GM18517 (cell line): ENCODE data around the gene PODN.

Source experiments
- ATAC-seq: cut with Tn5 transposase; IDR thresholded peaks from one replicate; pipeline ENCODE4 v1.9.1; 2021; ENCODE audit warnings: mild to moderate bottlenecking, moderate library complexity; ENCODE audit not compliant: unreplicated experiment

The PODN gene

DNA sequence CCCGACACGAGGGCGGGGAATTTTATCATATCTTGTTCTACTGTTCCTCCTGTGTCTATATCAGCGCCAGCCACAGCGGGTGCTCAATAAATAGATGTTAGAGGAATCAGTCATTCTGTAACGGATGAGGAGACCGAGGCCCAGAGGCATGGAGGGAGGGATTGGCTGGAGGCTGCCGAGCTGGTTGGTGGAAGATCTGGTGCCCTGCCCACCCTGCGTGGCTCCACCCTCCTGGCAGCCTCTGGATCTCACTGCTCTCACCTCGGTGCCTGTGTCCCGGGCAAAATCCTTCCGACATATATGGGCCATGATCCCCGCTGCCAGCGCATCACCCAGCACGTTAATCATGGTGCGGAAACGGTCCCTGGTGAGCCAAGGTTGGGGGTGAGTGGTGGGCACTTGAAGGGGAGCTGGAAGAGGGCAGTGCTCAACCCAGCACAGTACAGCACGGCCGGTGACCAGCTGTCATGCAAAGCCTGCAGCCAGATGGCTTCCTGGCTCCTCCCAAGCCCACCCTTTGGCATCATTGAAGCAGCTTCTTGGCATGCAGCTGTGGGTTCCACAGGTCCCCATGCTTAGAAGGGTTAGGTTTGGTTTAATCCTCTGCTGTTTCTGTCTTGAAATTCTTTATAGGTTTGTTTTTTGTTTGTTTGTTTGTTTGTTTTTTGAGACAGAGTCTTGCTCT is 26.7 kb downstream of the PODN start:
- ATAC-seq: no peak

DNA sequence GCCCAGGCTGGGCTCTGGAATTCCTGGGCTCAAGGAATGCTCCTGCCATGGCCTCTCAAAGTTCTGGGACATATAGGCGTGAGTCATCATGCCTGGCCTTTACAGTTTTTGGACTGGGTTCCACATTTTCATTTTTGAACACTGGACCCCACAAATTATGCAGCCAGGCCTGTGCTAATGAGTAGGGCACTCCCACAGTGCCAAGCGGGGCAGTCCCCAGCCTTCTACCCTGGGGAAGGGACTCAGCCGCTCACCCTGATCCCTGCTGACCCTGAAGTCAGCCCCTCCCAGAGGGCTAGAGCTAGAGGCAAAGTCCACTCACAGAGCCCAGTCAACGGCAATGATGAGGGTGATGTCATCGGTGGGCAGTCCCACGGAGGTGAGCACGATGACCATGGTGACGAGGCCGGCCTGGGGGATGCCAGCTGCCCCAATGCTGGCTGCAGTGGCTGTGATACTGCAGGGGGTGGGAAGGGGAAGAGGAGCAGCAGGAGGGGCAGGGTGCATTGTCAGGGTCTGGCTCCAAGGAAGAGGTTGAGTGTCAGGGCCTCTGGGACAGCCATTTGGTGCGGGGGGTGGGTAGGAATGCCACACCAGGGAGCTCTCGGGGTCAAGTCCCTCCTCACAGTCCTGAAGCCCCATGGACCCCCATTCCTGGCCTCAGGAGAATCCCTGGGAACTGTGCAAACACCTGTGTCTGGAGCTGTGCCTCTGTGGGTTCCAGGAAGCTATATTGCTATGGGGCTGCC is 27.6 kb downstream of the PODN start:
- ATAC-seq: no peak

DNA sequence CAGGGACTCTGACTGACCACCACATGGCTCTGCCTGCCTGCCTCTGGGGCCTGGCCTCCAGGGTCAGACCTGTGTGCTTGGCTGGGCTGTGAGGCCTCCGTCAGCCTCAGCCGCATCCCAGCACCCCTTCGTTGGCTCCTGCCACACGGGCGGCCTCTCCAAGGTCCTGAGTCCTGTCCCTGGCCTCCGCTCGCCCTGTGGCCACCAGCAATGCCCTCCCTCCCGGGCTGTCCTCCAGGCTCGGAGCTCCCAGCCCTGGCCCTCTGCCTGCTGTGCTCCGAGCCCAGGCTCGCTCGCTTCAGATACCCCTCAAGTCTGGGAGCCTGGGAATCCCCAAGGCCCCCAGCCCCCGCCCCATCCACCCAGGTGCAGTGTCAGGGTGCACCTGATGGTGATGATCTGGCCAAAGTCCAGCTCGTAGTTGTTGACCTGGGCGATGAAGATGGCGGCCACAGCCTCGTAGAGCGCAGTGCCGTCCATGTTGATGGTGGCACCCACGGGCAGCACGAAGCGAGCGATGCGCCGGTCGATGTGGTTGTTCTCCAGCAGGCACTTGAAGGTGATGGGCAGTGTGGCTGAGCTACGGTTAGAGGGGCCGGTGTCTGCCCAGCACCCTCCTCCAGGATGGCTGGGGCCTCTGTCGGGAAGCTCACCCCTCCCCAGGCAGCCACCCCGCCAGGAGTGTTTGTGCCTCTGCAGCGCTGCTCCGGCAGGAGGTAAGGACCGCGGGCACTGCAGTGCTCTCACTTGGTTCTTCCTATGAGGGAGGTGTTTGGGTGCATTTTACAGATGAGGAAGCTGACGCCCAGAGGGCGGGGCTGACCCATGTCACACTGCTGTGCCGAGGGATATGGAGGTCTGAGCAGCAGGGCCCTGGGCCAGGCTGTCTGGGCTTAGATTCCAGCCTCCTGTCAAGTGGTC is 28.5 kb downstream of the PODN start:
- no peak for ATAC-seq

DNA sequence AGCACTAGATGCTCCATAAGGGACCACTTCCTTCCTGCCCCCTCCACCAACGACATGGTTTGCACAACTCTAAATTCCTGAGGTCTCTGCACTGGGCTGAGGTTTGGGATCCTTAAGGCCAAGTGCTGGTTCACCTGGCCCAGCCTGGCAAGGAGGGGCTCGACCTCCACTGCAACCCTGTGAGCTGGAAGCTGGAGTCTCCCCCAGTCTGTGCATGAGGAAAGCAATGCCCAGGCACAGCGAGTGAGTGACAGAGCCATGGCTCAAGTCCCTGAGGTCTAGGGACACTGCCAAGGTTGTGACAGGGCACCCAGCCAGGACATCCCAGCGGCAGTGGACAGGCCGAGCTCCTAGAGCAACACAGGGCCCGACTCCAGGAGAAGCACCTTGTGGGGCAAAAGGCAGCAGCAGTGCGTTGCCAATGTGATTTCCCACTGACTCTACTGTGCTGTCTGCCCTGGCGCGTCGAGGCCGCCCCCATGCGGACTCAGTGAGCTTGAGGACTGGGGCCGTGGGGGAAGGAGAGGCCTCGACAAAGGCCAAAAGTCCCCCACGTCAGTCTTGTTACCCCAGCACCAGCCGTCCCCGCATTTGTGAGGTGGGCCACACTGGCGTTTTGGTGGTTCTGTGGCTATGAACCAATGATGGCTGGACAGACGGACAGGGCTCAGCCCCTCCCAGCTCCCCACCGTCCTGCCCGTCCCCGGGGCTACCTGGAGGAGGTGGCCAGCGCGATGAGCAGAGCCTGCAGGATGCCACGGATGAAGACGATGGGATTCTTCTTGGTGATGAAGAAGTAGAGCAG is 30.0 kb downstream of the PODN start:
- ATAC-seq: no peak

DNA sequence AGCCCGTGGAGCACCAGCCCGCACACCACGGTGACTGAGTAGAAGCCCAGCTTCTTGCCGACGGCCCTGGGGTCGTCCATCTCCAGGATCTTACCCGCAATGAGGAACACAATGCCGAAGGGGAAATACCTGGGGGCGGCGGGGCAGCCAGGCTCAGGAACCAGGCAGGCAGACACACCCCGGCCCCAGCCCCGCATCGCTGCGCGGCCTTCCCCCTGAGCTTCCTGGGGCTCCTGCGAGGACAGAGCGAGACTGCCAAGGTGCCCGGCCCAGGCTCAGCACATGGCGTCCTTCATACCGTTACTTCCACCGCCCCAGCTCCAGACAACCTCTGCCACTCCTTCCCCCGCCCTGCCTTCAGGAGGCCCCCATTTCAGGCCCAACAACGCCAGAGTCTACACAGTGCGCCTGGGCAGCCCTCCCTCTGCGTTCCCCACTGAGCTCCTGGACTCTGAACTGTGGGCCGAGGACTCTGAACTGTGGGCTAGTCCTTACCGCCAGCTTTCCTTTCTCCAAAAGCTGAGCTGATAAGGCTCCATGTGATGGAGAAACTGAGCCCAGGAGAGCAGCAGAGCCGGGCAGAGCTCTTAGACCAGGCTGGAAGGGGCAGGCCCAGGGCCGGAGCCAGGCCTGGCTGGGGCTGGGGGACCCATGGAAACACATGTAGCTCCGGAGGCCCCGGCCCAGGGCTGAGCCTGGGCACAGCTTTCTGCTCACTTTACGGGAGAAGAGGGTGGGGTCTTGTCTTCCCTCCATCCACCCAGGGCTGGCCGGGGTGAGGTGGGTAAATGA is 30.8 kb downstream of the PODN start:
- ATAC-seq: no peak

DNA sequence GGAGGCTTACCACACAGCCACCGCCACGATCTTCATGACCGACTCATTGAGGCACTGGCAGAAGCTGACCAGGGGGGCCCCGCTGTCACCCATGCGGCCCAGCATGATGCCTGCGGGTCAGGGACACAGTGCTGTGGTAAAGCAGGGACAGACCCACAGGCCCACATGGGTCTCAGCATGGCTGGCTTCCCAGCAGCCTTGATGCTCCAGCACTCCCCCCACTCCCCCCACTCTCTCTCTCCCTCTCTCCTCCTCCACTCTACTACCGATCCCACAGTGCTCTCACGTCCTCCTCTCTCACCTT is 31.4 kb downstream of the PODN start:
- ATAC-seq: no peak

DNA sequence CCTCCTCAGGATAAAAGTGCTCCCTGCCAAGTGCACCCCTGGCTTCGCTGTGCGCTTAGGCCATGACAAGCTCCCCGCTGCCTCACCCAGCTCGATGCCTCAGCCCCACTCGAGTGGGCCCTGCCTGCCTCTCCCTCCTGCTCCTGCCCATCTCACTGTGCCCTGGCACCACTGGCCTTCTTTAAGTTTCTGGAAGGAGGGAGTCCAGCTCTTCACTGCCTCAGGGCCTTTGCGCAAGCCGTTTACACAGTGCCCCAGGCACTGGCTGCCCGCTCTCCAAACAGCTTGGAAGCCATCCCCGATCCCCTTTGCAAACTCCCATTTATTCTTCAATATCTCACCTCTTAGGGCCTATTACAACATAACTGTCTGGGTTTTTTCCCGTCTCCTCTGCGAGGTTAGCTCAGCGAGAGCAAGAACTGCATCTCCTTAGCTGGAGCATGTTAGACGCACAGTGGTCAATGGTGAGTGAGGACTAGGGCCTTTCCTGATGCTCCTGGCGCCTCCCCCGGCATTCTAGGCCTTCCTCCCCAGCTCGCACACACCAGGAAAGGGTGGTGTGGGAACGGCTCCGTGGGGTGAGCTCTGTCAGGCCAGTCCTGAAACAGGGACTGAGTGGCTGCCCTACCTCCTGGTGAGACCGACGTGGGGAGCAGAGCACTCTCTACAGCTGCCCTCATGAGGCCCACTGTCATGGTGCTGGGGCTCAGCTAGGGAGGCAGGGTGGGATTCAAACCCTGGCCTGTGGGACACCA is 31.9 kb downstream of the PODN start:
- ATAC-seq: no peak

DNA sequence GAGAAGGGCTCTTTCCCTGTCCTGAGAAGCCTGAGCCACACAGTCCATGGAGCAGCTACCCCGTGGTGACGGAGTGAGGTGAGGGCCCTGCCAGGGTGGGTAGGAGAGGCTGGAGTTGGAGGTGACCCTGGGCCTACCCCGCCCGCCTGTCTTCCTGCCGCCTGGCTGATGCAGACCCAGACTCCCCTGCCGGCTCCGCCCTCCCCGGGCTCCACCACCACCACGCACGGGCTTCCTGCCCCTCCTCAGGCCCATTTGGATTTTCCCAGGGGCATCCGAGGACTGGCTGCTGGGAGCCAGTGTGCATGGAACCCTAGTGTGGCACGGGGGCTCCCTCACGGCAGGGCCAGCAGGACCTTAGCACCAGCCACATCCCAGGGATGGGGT is 32.5 kb downstream of the PODN start:
- ATAC-seq: no peak

DNA sequence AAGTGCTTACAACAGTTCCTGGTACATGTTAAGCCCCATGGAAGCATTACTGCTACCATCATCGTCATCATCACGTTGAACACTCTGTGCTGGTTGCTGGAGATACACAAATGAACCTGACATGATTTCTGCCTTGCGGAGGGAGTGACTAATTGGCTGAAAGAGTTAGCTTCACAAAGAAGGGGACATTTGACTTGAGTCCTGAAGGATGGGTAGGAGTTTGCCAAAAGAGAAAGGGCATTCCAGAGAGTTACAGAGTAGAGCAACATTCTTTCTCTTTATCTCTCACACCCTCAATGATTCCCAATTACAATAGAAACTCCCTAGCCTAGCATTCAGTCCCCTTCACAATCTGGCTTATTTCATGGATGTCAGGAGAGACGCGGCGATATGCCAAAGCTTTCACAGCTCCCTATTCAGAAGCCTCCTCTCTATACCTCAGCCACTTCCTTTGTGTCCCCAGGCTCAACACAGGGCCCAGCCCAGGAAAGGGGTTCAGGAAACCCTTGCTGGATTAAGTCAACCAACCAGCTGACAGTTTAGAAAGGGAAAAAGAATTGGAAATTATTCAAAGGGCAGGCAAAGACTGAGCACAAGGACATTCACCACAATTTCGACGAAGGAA is 42.4 kb downstream of the PODN start:
- no peak for ATAC-seq

DNA sequence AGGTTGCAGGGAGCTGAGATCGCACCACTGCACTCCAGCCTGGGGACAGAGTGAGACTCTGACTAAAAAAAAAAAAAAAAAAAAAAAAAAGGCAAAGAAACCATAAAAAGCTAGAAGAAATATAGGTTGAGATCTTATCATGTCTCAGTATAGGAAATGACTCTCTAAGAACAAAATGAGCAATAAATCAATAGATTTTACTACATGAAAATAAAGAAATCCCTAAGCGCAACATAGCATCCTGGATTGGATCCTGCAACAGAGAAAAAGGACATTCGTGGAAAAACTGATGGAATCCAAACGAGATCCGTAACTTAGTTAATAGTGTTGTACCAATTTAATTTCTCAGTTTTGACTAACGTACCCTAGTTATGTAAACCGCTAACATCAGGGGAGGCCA is 45.1 kb downstream of the PODN start:
- no peak for ATAC-seq

DNA sequence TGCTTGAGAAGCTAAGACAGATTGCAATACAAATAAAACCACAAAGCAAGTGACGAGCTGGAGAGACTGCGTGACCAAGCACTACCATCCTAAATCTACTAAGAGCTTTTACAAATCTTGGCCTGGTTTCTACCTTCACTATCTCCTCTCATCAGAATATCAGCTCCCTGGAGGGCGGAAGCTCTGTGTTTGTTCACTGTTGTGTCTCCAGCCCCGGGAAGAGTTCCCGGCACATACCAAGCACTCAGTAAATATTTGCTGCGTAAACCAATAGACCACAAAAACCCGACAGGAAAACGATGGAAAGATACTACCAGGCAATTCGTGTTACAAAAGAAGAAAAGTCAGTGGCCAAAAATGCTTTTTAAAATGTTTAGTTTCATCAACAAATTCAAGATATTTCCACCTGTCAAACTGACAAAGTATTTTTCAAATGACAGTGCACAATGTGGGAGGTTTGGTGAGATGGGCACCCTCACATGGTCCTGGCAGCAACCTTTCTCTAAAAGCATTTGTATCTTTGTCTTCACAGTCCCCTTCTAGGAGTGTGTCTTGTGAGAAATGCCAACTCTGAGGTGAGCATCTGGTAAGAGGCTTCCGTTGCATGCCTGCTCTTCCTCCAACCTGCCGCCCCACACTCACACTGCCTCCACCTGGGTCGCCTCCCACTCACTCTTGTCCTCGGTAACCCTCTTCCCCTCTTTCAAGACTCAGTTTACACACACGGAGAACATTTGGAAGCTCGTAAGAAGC is 45.7 kb downstream of the PODN start:
- ATAC-seq: no peak

DNA sequence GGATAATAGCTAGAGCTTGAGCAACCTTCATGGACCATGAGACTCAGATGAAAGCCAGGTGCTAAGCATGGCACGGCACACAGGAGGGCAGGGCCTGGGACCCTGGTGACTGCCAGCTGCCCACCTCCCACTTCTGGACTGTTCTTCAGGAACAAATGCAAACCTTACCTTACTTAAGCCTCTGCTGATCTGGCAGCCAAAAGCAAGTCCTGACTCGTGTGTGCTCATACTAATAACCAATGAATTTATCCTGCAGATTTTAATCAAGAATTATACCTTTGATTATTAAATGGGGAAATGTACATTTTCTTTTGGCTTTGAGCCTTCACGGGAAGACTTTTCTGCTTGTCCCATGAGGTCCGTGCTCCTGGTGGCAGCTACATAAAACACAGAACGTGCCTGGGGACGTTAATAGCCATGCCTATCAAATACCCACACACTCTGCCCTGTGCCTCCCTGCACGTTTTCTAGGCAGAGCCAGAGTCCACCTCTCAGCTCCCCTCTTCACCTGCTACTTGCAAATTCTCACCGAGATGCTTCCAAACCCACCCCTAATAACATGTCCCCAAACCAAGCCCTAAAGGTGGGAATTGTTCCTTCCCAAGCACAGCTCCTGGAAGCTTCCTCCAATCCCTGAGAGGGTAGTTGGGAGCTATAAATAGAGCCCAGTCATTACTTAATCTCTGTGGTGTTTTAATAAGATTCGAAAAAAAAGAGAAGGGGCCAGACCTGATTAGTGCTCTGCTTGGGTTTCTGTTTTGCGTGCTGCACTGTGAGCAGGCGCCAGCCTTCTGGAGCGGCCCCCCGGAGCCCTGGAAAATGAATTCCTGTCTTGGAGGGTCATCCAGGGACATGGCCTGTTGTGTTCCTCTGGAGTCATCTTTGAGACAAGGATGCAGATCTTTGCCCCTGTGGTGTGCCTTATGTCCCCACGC is 46.9 kb downstream of the PODN start:
- ATAC-seq: no peak

DNA sequence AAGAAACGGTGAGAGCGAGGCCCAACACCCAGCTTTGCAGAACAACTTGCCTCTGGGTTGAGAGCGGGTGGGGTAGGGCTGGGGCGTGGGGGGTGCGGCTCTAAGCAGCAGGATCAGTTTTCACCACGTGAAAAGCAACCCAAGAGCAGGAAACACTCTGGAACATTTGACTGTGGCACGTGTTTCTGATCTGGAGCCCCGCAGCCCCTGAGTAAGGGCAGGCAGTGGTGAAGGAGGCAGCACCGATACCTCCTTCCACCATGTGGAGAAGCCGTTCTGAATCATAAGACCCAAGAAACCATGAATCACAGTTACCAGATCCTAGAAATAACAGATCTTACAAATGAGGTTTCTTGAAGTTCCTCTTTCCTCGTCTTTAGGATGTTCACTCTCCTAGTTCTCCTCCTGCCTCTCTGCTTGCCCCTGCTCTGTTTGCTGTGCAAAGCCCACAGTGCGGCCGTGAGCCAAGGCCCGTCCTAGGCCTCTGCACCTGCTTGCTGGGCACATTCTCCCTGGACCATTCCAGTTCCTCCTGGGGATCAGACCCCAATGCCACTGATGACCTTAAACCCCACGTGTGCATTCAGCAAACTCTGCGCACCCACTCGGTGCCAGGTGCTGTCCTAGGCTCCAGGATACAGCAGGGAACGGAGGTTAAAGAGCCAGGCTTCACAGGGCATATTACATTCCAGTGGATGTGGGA is 48.5 kb downstream of the PODN start:
- no peak for ATAC-seq

DNA sequence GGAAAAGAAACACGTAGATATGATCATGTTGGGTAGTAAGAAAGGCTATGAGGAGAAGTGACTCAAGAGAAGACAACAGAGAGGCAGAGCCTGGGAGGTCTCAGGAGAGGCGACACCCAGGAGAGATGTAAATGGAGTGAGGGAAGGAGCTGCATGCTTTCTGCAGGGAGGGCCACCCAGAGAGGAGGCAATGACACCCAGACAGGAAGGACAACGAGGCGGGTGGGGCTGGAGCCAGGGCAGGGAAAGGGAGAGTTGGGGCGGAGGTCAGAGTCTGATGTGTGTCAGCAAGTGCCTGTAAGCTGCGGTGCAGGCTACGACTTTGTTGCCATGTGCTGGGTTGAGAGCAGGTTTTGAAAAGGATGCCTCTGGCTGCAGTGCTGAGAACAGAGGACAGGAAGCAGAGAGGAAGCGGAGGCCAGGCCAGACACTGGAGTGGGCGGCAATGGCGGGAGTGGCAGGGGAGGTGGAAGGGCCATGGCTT is 49.1 kb downstream of the PODN start:
- ATAC-seq: no peak

DNA sequence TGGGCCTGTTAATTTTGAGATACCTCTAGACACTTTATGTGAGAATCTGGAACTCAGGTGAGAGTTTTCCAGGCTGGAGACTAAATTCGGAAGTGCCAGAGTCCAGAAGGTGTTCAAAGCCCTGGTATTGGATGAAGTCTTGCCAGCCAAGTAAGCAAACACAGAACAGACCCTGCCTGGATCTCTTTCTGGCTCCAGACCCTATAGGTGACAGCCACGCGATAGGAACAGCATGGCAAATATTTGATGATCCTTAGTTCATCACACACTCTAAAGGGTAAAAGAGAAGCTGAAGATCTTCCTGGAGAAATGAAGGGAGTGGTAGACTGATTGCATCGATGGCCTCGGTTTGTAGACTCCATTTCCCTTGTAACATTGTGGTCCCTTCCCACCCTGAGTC is 49.7 kb downstream of the PODN start:
- no peak for ATAC-seq

DNA sequence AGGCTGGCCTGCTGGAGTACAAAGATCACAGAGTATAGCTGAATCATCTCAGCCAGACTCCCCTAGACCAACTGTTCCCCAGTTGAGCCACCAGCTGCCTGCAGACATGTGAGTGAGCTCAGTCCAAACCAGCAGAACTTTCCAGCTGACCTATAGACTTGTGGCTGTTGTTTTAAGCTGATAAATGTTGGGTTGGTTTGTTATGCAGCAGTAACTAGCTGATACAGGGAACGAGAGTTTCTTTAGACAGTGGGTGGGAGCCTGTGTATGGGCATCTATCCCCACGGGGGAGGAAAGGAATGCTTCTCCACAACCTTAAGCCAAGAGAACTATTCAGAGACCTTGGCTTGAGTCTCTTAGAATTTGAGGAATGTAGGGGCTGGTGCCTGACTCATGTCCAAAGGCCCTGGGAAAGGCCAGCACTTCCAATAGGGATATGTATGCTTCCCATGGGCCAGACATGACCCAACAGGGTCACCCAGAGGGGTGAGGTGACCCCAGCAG is 50.3 kb downstream of the PODN start:
- no peak for ATAC-seq
